ENCODE measurements around the gene PTPRQ. TPM values are rescaled to one million over a fixed set of nuclear protein-coding genes. Genes with fewer than 3 reads are reported as not detected.

PTPRQ gene
- total RNA-seq, 1 experiment from 2014 or later: not detected

DNA sequence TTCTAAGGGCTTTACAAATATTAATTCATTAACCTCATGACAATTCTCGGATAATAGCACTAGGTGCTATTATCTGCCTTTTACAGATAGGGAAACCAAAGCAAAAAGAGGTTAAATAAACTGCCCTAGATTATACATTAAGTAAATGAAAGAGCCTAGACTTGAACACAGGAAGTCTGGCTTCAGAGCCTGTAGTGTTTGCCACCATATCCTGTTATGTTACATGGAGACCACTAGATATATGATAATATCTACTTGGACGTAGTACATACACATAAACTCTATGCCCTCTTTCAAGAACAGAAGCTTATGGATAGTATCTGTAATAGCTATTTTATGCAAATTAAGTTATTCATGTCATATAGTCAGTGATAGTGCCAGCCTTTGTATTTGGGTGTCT is 246.5 kb downstream of the PTPRQ start:
- ATAC-seq (no peak), DNase-seq (ENCODE audit: low read depth, low spot score) (no peak)
- Histone ChIP-seq H3K27me3 (ENCODE audit: control insufficient read depth, insufficient read depth, low read length) (no peaks in the 10 kb centered on the region), H3K9me3 (ENCODE audit: control insufficient read depth, insufficient read depth, low read depth, low read length) (no peaks in the 10 kb centered on the region), H3K27ac (ENCODE audit: low read length) (no peak overlapping the region), H3K36me3 (ENCODE audit: control insufficient read depth, insufficient read depth, low read length) (no peaks in the 10 kb centered on the region), H3K4me1 (ENCODE audit: control insufficient read depth, insufficient read depth, low read length) (no peaks in the 10 kb centered on the region), H3K4me3 (ENCODE audit: low read depth in 2 of 2, low read length in 2 of 2) (no peak overlapping the region)
- TF ChIP-seq CTCF (IDR thresholded peaks at IDR 0.05): no peak
- no peak for TF ChIP-seq SIN3A (IDR thresholded peaks at IDR 0.05; ENCODE audit: borderline replicate concordance, insufficient read depth, low read depth, low read length)
- TF ChIP-seq POLR2AphosphoS5 (IDR thresholded peaks at IDR 0.05; ENCODE audit: low read depth, low read length): no peak
- no peak for TF ChIP-seq TCF7L2 (IDR thresholded peaks at IDR 0.05; ENCODE audit: low read depth, low read length)
- no peak for TF ChIP-seq REST (IDR thresholded peaks at IDR 0.05; ENCODE audit: insufficient read depth in 1 of 2, low read depth in 2 of 2, low read length in 1 of 2)
- in situ Hi-C loops (cut with HindIII; ENCODE audit: low pct_unique_long_range_greater_than_20kb, low sequenced_read_pairs): no loop called here
- CTCF ChIA-PET: no interaction called here
- intact Hi-C loops (cut with micrococcal nuclease; ENCODE audit: unreplicated experiment): no loop called here
- POLR2A ChIA-PET: interaction anchor here (0.6 kb wide), 1 partner anchor 929 kb away, joined by 10 read pairs; no protein-coding TSS in a partner anchor
- BruUV-seq (replicated peaks): no TSS peak

DNA sequence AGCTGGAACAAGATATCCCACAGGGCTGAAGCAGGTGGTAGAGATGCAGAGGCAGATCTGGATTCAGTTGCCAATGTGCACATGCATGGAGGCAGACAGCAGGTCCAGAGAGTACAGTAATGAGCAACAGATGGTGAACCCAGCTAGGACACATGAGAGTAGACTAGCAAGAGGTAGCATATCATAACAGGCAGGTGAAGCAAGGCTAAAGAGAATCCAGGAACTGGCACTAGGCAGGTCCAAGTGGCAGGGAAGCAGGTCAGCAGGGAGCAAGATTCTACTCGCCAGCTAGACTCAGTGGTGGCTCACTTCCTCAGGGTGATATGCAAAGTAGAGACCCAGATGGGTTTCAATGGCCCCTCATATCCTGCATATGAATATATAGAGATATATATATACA is 248.1 kb downstream of the PTPRQ start:
- Histone ChIP-seq H3K4me3 (ENCODE audit: low read depth in 2 of 2, low read length in 2 of 2) (no peak overlapping the region), H3K36me3 (ENCODE audit: control insufficient read depth, insufficient read depth, low read length) (no peaks in the 10 kb centered on the region), H3K27me3 (ENCODE audit: control insufficient read depth, insufficient read depth, low read length) (no peaks in the 10 kb centered on the region), H3K27ac (ENCODE audit: low read length) (no peak overlapping the region), H3K4me1 (ENCODE audit: control insufficient read depth, insufficient read depth, low read length) (no peaks in the 10 kb centered on the region), H3K9me3 (ENCODE audit: control insufficient read depth, insufficient read depth, low read depth, low read length) (no peaks in the 10 kb centered on the region)
- TF ChIP-seq SIN3A (IDR thresholded peaks at IDR 0.05; ENCODE audit: borderline replicate concordance, insufficient read depth, low read depth, low read length): no peak
- no peak for TF ChIP-seq CTCF (IDR thresholded peaks at IDR 0.05)
- TF ChIP-seq REST (IDR thresholded peaks at IDR 0.05; ENCODE audit: insufficient read depth in 1 of 2, low read depth in 2 of 2, low read length in 1 of 2): no peak
- TF ChIP-seq POLR2AphosphoS5 (IDR thresholded peaks at IDR 0.05; ENCODE audit: low read depth, low read length): no peak
- TF ChIP-seq TCF7L2 (IDR thresholded peaks at IDR 0.05; ENCODE audit: low read depth, low read length): no peak
- DNase-seq (ENCODE audit: low read depth, low spot score) (no peak), ATAC-seq (no peak)
- ChIA-PET CTCF (no interaction called here), POLR2A (no interaction called here)
- intact Hi-C loops (cut with micrococcal nuclease; ENCODE audit: unreplicated experiment): no loop called here
- in situ Hi-C loops (cut with HindIII; ENCODE audit: low pct_unique_long_range_greater_than_20kb, low sequenced_read_pairs): no loop called here
- no TSS peak for BruUV-seq (replicated peaks)

All from Panc1 (cell line).